ENCODE measurements around the gene CCL18.

- TF ChIP-seq, protein P1, sequence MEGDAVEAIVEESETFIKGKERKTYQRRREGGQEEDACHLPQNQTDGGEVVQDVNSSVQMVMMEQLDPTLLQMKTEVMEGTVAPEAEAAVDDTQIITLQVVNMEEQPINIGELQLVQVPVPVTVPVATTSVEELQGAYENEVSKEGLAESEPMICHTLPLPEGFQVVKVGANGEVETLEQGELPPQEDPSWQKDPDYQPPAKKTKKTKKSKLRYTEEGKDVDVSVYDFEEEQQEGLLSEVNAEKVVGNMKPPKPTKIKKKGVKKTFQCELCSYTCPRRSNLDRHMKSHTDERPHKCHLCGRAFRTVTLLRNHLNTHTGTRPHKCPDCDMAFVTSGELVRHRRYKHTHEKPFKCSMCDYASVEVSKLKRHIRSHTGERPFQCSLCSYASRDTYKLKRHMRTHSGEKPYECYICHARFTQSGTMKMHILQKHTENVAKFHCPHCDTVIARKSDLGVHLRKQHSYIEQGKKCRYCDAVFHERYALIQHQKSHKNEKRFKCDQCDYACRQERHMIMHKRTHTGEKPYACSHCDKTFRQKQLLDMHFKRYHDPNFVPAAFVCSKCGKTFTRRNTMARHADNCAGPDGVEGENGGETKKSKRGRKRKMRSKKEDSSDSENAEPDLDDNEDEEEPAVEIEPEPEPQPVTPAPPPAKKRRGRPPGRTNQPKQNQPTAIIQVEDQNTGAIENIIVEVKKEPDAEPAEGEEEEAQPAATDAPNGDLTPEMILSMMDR (IDR thresholded peaks at IDR 0.05; ENCODE audit: low read depth, low read length, poor library complexity, severe bottlenecking): no peak
- no peak for TF ChIP-seq EZH2phosphoT487 (IDR thresholded peaks at IDR 0.05; ENCODE audit: borderline replicate concordance, low read length)
Measured at GRCh38 chr17:36095992-36096391, 31.9 kb downstream of the CCL18 start.

Measured in DOHH2 (cell line).